Spleen (tissue), 11 donors: Measurements from ENCODE around the gene ARHGAP22. TPM values are rescaled to one million over a fixed set of nuclear protein-coding genes. Genes with fewer than 3 reads are reported as not detected.

Experiments used
- DNase-seq: peaks from one replicate; pipeline ENCODE4 v3.0.0-alpha.2; 2020
- H3K27ac ChIP-seq, 8 donors: fragments of 200-600 bp; sonication (generic) in 7 of 8; 1 replicate in 4 of 8; 2 replicates in 4 of 8; pipeline versions ENCODE4 v1.5.0 to v1.8.0; 2016 to 2021; ENCODE audit warnings: inconsistent platforms in 4 of 8, mild to moderate bottlenecking in 4 of 8, moderate library complexity in 1 of 8
- H3K27me3 ChIP-seq, 7 donors: fragments of 200-600 bp; sonication (generic) in 6 of 7; replicated peaks in 1 of 7; 1 replicate in 4 of 7; 2 replicates in 3 of 7; pipeline versions ENCODE4 v1.5.0 to v1.8.0; 2016 to 2021; ENCODE audit warnings: inconsistent platforms in 3 of 7, mild to moderate bottlenecking in 1 of 7
- H3K36me3 ChIP-seq, 6 donors: fragments of 200-600 bp; sonication (generic) in 5 of 6; 1 replicate in 4 of 6; 2 replicates in 2 of 6; pipeline versions ENCODE4 v1.5.0 to v1.8.0; 2016 to 2021; ENCODE audit warnings: inconsistent platforms in 2 of 6
- H3K4me1 ChIP-seq, 6 donors: fragments of 200-600 bp; sonication (generic) in 5 of 6; 1 replicate in 3 of 6; 2 replicates in 3 of 6; pipeline versions ENCODE4 v1.5.0 to v1.8.0; 2016 to 2021; ENCODE audit warnings: inconsistent platforms in 3 of 6
- H3K4me3 ChIP-seq, 8 donors: fragments of 200-600 bp; sonication (generic) in 7 of 8; 1 replicate in 4 of 8; 2 replicates in 4 of 8; pipeline versions ENCODE4 v1.5.0 to v1.8.0; 2016 to 2021; ENCODE audit warnings: inconsistent platforms in 4 of 8, mild to moderate bottlenecking in 4 of 8, moderate library complexity in 2 of 8
- H3K9me3 ChIP-seq, 8 donors: fragments of 200-600 bp; sonication (generic) in 7 of 8; 1 replicate in 4 of 8; 2 replicates in 4 of 8; pipeline versions ENCODE4 v1.5.0 to v1.8.0; 2016 to 2021; ENCODE audit warnings: inconsistent platforms in 4 of 8
- POLR2A ChIP-seq, 3 donors: fragments of 450-650 bp; IDR thresholded peaks; one replicate each; pipeline ENCODE4 v1.5.1; 2017; ENCODE audit warnings: antibody characterized with exemption in 3 of 3, mild to moderate bottlenecking in 1 of 3
- POLR2AphosphoS5 ChIP-seq, 3 donors: sonication (generic); formaldehyde crosslinking; IDR thresholded peaks; one replicate each; pipeline ENCODE4 v1.5.1; 2017; ENCODE audit warnings: antibody characterized with exemption in 3 of 3
- whole genome bisulfite sequencing, 5 donors: extraction: QIAGEN DNeasy Blood & Tissue Kit in 3 of 5; methylation state at CpG; one replicate each; pipeline versions ENCODE4 v1.1.5 to v1.1.7; 2013 to 2018; 5-methylcytosine and 5-hydroxymethylcytosine counted together
- intact Hi-C: fragments of 100-400 bp; cut with DNase I; formaldehyde crosslinking; loops from one replicate; pipeline ENCODE4 v1.15.0; 2023; ENCODE audit warnings: low total_unique reads
- polyA plus RNA-seq, 3 donors: library from polyadenylated mRNA; stranded (reverse); fragments of 200-250 nt; gene quantifications; one replicate each; pipeline ENCODE4 v1.2.1, GENCODE V29; 2013
- total RNA-seq, 7 donors: library from RNA; depleted of rRNA in 3 of 7; stranded (reverse); fragments of >200 nt in 3 of 7; fragmentation: NEBNext Ultra II Directional in 4 of 7; extraction: Animal tissue kit (Norgen Biotek cat#: 25700) in 4 of 7; gene quantifications; one replicate each; pipeline versions ENCODE4 v1.1.0 to v1.2.1, GENCODE V29; 2016 to 2021
- TF ChIP-seq, protein P1 (sequence below), 11 experiments: fragments of 200-600 bp in 7 of 11; fragments of 450-650 bp in 4 of 11; sonication (generic) in 4 of 11; IDR thresholded peaks in 8 of 11; conservative IDR thresholded peaks in 3 of 11; 1 replicate in 7 of 11; 2 replicates in 4 of 11; pipeline versions ENCODE4 v1.4.0 to v1.8.0; 2016 to 2021; ENCODE audit warnings: antibody characterized with exemption in 11 of 11, inconsistent platforms in 4 of 11, mild to moderate bottlenecking in 1 of 11
- donor health status: healthy with polysubstance abuse.
- donor health status: DM: no; HTN: no; CAD: no; lungs with moderate emphysema.
- donor health status: DM: no; HTN: no; CAD: no.
- donor health status: Bipolar disorder and iron deficiency.
- donor health status: healthy.
- donor health status: DM: no; HTN: no; CAD: no.
- donor health status: DM: yes; HTN: yes; CAD: no.

ARHGAP22 gene
- total and polyA plus RNA-seq, 10 donors: 0.56 to 7.5 (median 3.2) TPM

DNA sequence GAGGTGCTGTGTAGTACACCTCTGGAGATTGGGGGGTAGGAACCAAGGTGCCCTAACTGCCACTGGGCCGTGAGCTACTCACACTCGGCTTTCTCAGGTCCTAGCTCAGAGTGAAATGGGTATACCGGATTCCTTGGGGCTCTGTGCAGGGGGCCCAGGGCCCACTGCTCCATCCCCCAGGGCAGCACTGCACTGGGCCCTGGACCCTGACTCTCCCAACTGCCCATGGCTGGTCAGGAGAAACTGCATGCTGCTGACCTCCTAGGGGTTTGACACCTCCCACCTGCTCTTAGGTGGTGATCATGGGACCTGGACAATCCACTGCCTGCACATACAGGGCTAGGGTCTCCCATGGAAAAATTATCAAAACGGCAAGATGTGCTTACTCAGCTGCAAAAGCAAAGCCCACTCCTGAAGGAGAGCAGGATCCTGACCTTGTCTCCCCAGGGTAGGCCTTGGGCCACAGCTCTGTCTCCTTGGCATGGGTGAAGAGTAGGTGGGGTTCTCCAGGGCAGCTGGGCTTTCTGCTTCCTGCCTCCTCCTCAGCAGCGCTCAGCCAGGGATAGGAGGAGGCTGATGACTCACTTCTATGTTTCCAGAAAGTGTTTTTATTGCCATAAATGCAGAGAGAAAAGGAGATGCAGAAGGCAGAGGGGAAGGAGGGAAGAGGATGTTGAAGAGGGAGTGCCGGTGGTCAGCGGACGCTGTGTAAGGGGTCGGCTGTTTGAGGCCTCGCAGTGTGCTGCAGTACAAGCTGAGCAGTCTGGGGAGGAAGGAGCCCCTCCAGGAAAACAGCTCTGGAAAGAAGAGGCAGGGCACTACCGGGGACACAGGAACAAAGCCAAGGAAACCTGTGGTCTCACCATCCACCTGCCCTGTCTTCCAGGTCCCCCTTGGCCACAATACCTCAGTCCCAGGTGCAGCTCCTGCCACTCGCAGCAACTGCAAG, 107.8 kb downstream of the ARHGAP22 start:
- H3K4me3 ChIP-seq: no peak overlapping the region
- intact Hi-C loops: no loop called here
- TF ChIP-seq POLR2A (IDR thresholded peaks at IDR 0.05) (no peak), POLR2AphosphoS5 (IDR thresholded peaks at IDR 0.05) (no peak)
- TF ChIP-seq, protein P1, sequence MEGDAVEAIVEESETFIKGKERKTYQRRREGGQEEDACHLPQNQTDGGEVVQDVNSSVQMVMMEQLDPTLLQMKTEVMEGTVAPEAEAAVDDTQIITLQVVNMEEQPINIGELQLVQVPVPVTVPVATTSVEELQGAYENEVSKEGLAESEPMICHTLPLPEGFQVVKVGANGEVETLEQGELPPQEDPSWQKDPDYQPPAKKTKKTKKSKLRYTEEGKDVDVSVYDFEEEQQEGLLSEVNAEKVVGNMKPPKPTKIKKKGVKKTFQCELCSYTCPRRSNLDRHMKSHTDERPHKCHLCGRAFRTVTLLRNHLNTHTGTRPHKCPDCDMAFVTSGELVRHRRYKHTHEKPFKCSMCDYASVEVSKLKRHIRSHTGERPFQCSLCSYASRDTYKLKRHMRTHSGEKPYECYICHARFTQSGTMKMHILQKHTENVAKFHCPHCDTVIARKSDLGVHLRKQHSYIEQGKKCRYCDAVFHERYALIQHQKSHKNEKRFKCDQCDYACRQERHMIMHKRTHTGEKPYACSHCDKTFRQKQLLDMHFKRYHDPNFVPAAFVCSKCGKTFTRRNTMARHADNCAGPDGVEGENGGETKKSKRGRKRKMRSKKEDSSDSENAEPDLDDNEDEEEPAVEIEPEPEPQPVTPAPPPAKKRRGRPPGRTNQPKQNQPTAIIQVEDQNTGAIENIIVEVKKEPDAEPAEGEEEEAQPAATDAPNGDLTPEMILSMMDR (IDR thresholded peaks at IDR 0.05 in 8 of 11, conservative IDR thresholded peaks at IDR 0.05 in 3 of 11): no peak
- peaks cover 0 to 52% (median 0%) of the 10 kb centered on the region in 7 donors for H3K27me3 ChIP-seq
- no peak for DNase-seq
- peaks cover 0 to 4% (median 0%) of the 10 kb centered on the region in 6 donors for H3K4me1 ChIP-seq
- H3K36me3 ChIP-seq: no peaks in the 10 kb centered on the region
- no peak overlapping the region for H3K27ac ChIP-seq
- 50 to 57% (median 56%) methylated on average over 9 to 12 of the region's 12 CpGs for WGBS, 5 donors
- H3K9me3 ChIP-seq: no peaks in the 10 kb centered on the region

DNA sequence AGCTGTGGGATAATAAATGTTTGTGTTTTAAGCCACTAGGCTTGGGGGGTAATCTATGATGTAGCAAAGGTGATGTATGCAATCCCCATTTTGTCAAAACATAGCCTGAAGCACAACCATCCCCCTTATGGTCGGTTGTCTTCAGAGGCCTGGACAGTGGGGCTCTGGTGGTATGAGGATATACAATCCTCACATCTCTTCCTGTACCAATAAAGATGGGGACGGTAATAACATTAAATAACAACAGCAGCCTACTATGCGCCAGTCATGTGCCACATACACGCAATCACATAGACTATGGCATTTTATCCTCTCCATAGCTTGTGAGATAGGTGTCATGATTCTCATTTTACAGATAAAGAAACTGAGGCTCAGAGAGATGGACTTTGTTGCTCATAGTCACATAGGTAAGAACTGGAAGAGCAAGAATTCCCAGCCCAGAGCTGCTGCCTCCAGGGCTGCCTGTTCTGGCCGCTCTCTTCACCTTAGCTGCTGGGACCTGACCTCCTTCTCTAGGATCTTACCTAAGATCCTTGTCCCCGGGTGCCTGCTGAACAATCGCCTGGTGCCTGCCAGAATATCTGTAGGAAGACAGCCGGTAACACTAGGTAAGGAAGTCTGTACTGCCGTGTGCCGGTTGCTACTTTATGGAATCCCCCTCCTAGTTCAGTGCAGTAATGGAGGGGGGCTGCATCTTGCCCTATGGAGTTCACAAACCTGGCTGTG, 108.6 kb downstream of the ARHGAP22 start:
- TF ChIP-seq POLR2AphosphoS5 (IDR thresholded peaks at IDR 0.05) (no peak), POLR2A (IDR thresholded peaks at IDR 0.05) (no peak)
- TF ChIP-seq, protein P1 (IDR thresholded peaks at IDR 0.05 in 8 of 11, conservative IDR thresholded peaks at IDR 0.05 in 3 of 11): no peak
- H3K9me3 ChIP-seq: no peaks in the 10 kb centered on the region
- H3K36me3 ChIP-seq: no peaks in the 10 kb centered on the region
- WGBS, 5 donors: 85 to 97% (median 90%) methylated on average over 10 of the region's 10 CpGs
- DNase-seq: no peak
- intact Hi-C loops: no loop called here
- peaks cover 0 to 4% (median 0%) of the 10 kb centered on the region in 6 donors for H3K4me1 ChIP-seq
- no peak overlapping the region for H3K4me3 ChIP-seq
- H3K27me3 ChIP-seq: peaks cover 0 to 52% (median 0%) of the 10 kb centered on the region in 7 donors
- no peak overlapping the region for H3K27ac ChIP-seq

DNA sequence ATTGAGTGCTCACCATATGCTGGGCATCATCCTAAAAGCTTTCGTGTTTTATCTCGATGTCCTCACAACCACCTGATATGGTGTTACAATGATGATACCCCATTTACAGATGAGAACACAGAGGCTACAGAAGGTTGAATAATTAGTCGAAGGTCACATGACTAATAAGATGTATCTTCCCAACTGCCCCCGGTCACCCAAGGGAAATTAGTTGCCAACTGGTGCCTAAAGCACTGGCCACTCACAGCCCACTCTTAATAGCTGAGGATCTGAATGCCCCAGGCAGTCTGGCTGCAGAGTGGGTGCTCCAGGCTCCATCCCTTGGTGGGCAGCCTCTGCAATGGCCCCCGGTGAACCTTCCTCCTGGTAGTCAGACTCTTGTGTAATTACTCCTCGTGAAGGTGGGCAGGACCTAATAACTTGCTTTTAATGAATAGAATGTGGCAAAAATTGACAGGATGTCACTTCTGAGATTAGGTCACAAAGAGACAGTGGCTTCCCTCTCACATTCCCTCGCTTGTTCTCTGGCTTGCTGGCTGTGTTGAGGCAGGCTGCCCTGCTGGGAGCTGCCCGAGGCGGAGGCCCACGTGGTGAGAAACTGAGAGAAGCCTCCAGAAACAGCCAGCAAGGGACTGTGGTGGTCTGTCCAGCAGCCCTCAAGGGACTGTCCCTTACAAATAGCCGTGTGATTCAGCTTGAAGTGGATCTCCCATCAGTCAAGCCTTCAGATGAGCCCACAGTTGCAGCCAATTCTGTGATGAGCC, 109.4 kb downstream of the ARHGAP22 start:
- H3K9me3 ChIP-seq: no peaks in the 10 kb centered on the region
- peaks cover 0 to 4% (median 0%) of the 10 kb centered on the region in 6 donors for H3K4me1 ChIP-seq
- no peak for TF ChIP-seq POLR2AphosphoS5 (IDR thresholded peaks at IDR 0.05)
- TF ChIP-seq, protein P1 (IDR thresholded peaks at IDR 0.05 in 8 of 11, conservative IDR thresholded peaks at IDR 0.05 in 3 of 11): no peak
- H3K4me3 ChIP-seq: no peak overlapping the region
- intact Hi-C loops: no loop called here
- H3K27me3 ChIP-seq: peaks cover 0 to 52% (median 0%) of the 10 kb centered on the region in 7 donors
- H3K27ac ChIP-seq: no peak overlapping the region
- 78 to 87% (median 84%) methylated on average over 11 of the region's 11 CpGs for whole genome bisulfite sequencing, 5 donors
- DNase-seq: no peak
- no peaks in the 10 kb centered on the region for H3K36me3 ChIP-seq
